Thoracic aorta (tissue), 2 donors: ENCODE results near the gene KNTC1. TPM values are rescaled to one million over a fixed set of nuclear protein-coding genes. Genes with fewer than 3 reads are reported as not detected.

Experiments
- ATAC-seq: fragments of 150-250 bp; one replicate; pipeline ENCODE4 v1.8.0; 2017; ENCODE audit warnings: low read depth; ENCODE audit not compliant: insufficient number of reproducible peaks, low FRiP score
- DNase-seq: peaks from one replicate; pipeline ENCODE4 v3.0.0-alpha.2; 2020; ENCODE audit warnings: low spot score
- H3K27ac ChIP-seq, 2 donors: fragments of 200-600 bp; sonication (generic); 1 replicate in 1 of 2; 2 replicates in 1 of 2; pipeline ENCODE4 v1.5.1; 2016; ENCODE audit warnings: mild to moderate bottlenecking in 2 of 2, moderate library complexity in 2 of 2
- H3K27me3 ChIP-seq: fragments of 200-600 bp; sonication (generic); replicated peaks from 2 replicates; pipeline ENCODE4 v1.6.0; 2016; ENCODE audit warnings: mild to moderate bottlenecking; ENCODE audit not compliant: insufficient read depth
- H3K36me3 ChIP-seq: fragments of 200-600 bp; sonication (generic); one replicate; pipeline ENCODE4 v1.5.1; 2016
- H3K4me1 ChIP-seq, 2 donors: fragments of 200-600 bp; sonication (generic); 1 replicate in 1 of 2; 2 replicates in 1 of 2; pipeline versions ENCODE4 v1.5.1 to v1.6.0; 2016; ENCODE audit warnings: low read depth in 2 of 2, mild to moderate bottlenecking in 1 of 2; ENCODE audit not compliant: control insufficient read depth in 1 of 2
- H3K4me3 ChIP-seq: fragments of 200-600 bp; sonication (generic); 2 replicates; pipeline ENCODE4 v1.5.1; 2016; ENCODE audit warnings: mild to moderate bottlenecking
- H3K9me3 ChIP-seq: fragments of 200-600 bp; sonication (generic); 2 replicates; pipeline ENCODE4 v1.5.1; 2016
- CTCF ChIP-seq: fragments of 200-600 bp; sonication (generic); IDR thresholded peaks from one replicate; pipeline ENCODE4 v1.5.1; 2019; ENCODE audit warnings: antibody characterized with exemption
- total RNA-seq, 2 donors: library from RNA; depleted of rRNA; stranded (reverse); fragments of >200 nt; gene quantifications; one replicate each; pipeline versions ENCODE4 v1.1.0 to v1.2.3, GENCODE V29; 2016

KNTC1 gene
- total RNA-seq, 2 donors from 2014 or later: 11.4 to 24.4 TPM

DNA sequence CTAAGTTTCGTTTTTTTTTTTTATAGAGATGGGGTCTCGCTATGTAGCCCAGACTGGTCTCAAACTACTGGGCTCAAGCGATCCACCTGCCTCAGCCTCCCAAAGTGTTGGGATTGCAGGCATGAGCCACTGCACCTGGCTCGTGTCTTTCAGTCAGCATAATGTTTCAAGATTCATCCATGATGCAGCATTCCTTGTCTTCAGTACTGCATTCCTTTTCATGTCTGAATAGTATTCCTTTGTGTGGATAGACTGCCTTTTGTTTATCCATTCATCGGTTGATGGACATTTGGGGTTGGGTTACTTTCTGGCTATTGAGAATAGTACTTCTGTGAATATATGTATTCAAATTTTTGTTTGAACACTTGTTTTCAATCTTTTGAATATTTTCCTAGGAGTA is 138.7 kb downstream of the KNTC1 start:
- no peak for TF ChIP-seq CTCF
- no peaks in the 10 kb centered on the region for H3K4me1 ChIP-seq
- H3K9me3 ChIP-seq: no peaks in the 10 kb centered on the region
- no peak for DNase-seq
- no peak overlapping the region for H3K4me3 ChIP-seq
- H3K36me3 ChIP-seq: no peaks in the 10 kb centered on the region
- no peak overlapping the region for H3K27ac ChIP-seq
- no peaks in the 10 kb centered on the region for H3K27me3 ChIP-seq
- no peak for ATAC-seq

DNA sequence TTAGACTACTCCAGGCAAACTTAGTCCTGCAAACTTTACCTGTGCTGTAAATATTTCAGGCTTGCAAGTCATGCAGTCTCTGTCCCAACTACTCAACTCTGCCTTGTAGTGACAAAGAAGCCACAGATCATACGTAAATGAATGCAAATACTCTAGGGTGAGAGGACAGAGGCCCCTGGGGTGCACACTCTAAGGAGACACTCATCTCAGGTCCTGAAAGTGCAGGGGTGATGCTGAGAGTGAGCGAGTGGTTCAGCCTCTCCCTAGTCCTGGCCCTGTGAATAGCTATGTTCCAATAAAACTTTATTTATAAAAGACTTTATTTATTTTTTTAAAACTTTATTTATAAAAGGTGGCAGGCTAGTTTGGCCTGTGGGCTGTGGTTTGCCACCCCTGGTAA is 141.2 kb downstream of the KNTC1 start:
- no peaks in the 10 kb centered on the region for H3K9me3 ChIP-seq
- no peak for TF ChIP-seq CTCF
- no peak for DNase-seq

GRCh38 chr12:122669397-122670070 is 142.5 kb downstream of the KNTC1 start:
- Histone ChIP-seq H3K4me1 (no peaks in the 10 kb centered on the region), H3K27ac (no peak overlapping the region), H3K9me3 (no peaks in the 10 kb centered on the region), H3K27me3 (no peaks in the 10 kb centered on the region), H3K36me3 (no peaks in the 10 kb centered on the region), H3K4me3 (no peak overlapping the region)
- TF ChIP-seq CTCF: no peak
- no peak for ATAC-seq
- no peak for DNase-seq

More for the DNA sequence above, 141.2 kb downstream of the KNTC1 start:
- no peak for ATAC-seq
- no peaks in the 10 kb centered on the region for H3K36me3 ChIP-seq
- no peaks in the 10 kb centered on the region for H3K4me1 ChIP-seq
- H3K27me3 ChIP-seq: no peaks in the 10 kb centered on the region
- H3K4me3 ChIP-seq: no peak overlapping the region
- H3K27ac ChIP-seq: no peak overlapping the region

DNA sequence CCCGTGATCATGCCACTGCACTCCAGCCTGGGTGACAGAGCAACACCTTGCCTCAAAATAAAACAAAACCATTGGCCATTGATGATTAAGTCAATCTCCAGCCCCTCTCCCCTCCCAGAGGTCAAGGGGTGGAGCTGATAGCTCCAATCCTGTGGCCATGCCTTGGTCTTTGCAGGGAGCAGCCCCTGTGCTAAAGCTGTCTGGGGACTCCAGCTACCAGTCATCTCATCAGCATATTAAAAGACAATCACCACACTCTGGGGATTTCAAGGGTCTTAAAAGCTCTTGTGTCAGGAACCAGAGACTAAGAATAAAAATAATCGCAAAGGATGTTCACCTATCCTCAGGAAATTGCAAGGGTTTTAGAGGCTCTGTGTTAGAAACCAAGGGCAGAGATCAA is 145.5 kb downstream of the KNTC1 start:
- DNase-seq (no peak), ATAC-seq (no peak)
- no peaks in the 10 kb centered on the region for H3K27me3 ChIP-seq
- no peaks in the 10 kb centered on the region for H3K9me3 ChIP-seq
- H3K36me3 ChIP-seq: no peaks in the 10 kb centered on the region
- H3K4me3 ChIP-seq: no peak overlapping the region
- TF ChIP-seq CTCF: no peak
- no peak overlapping the region for H3K27ac ChIP-seq
- no peaks in the 10 kb centered on the region for H3K4me1 ChIP-seq

Other genes starting within 250 kb of the KNTC1 start
- gene CLIP1, start 104.6 kb upstream of the KNTC1 start, total RNA-seq: 100 to 1,000 TPM in 1 of 2 donors, 10 to 100 TPM in 1; 91.2 to 180 TPM
- 10 to 100 TPM; 16.2 to 33.4 TPM for gene ZCCHC8, start 26.3 kb upstream of the KNTC1 start, total RNA-seq
- gene RSRC2, start 313 bp upstream of the KNTC1 start, total RNA-seq: 10 to 100 TPM; 71.5 to 97.6 TPM
- under 1 TPM in 1 of 2 donors, not detected in 1; 0.35 TPM for gene HCAR2, start 176.1 kb downstream of the KNTC1 start, total RNA-seq
- under 1 TPM in 1 of 2 donors, not detected in 1; 0.41 TPM for gene HCAR3, start 189.6 kb downstream of the KNTC1 start, total RNA-seq
- not detected for gene HCAR1, start 203.6 kb downstream of the KNTC1 start, total RNA-seq
- 10 to 100 TPM; 16.4 to 37.2 TPM for gene DENR, start 225.6 kb downstream of the KNTC1 start, total RNA-seq
- 1 to 10 TPM in 1 of 2 donors, under 1 TPM in 1; 0.63 to 1.8 TPM for gene CCDC62, start 247.3 kb downstream of the KNTC1 start, total RNA-seq